HepG2 (cell line): ENCODE data around the gene SHISA5. TPM values are rescaled to one million over a fixed set of nuclear protein-coding genes. Genes with fewer than 3 reads are reported as not detected.

Experiments
- ATAD3A ChIP-seq: sonication (generic); formaldehyde crosslinking; IDR thresholded peaks from 2 replicates; pipeline ENCODE4 v1.4.0; 2020; ENCODE audit warnings: missing genetic modification reagents
- GABPA ChIP-seq, 2 experiments: IDR thresholded peaks; 2 replicates each; pipeline ENCODE4 v1.6.1; 2011 to 2016; ENCODE audit warnings: low read depth in 2 of 2, low read length in 1 of 2, missing biosample characterization in 1 of 2, missing genetic modification characterization in 1 of 2
- HOXA9 ChIP-seq: sonication (generic); formaldehyde crosslinking; IDR thresholded peaks from 2 replicates; pipeline ENCODE4 v1.8.1; 2022; ENCODE audit warnings: missing genetic modification reagents, mild to moderate bottlenecking, moderate library complexity, borderline replicate concordance
- MAFF ChIP-seq: IDR thresholded peaks from 2 replicates; pipeline ENCODE4 v1.6.1; 2011; ENCODE audit warnings: low read depth, low read length, improper control_type of control experiment
- NR1H2 ChIP-seq: sonication (generic); formaldehyde crosslinking; IDR thresholded peaks from 2 replicates; pipeline ENCODE4 v1.8.1; 2022; ENCODE audit warnings: low read depth, missing genetic modification reagents, borderline replicate concordance
- RBFOX2 ChIP-seq: fragments of 200-400 bp; formaldehyde crosslinking; IDR thresholded peaks from 2 replicates; pipeline ENCODE4 v1.6.1; 2017; ENCODE audit warnings: low read depth, mild to moderate bottlenecking, low read length
- RBM39 ChIP-seq: fragments of 200-400 bp; formaldehyde crosslinking; IDR thresholded peaks from one replicate; pipeline ENCODE4 v1.6.1; 2018; ENCODE audit warnings: antibody characterized with exemption, mild to moderate bottlenecking, low read depth, low read length; ENCODE audit not compliant: poor library complexity, severe bottlenecking
- RFX1 ChIP-seq: fragments of 450-650 bp; IDR thresholded peaks from 2 replicates; pipeline ENCODE4 v1.6.1; 2017
- SMAD9 ChIP-seq: sonication (generic); formaldehyde crosslinking; IDR thresholded peaks from 2 replicates; pipeline ENCODE4 v1.5.1; 2020; ENCODE audit warnings: mild to moderate bottlenecking, missing genetic modification reagents
- SNAI1 ChIP-seq: sonication (generic); formaldehyde crosslinking; IDR thresholded peaks from 2 replicates; pipeline ENCODE4 v1.5.0; 2020; ENCODE audit warnings: mild to moderate bottlenecking, missing genetic modification reagents, borderline replicate concordance
- ZKSCAN8 ChIP-seq: IDR thresholded peaks from 2 replicates; pipeline ENCODE4 v1.6.1; 2016; ENCODE audit warnings: borderline replicate concordance, missing genetic modification reagents, missing compliant biosample characterization
- ZNF10 ChIP-seq: sonication (generic); formaldehyde crosslinking; IDR thresholded peaks from 2 replicates; pipeline ENCODE4 v1.4.0; 2020; ENCODE audit warnings: mild to moderate bottlenecking, low read depth, missing genetic modification reagents, borderline replicate concordance
- ZNF577 ChIP-seq: sonication (generic); formaldehyde crosslinking; IDR thresholded peaks from 2 replicates; pipeline ENCODE4 v1.4.0; 2020; ENCODE audit warnings: mild to moderate bottlenecking, low read depth, missing genetic modification reagents, borderline replicate concordance
- ZNF619 ChIP-seq: sonication (generic); formaldehyde crosslinking; IDR thresholded peaks from 2 replicates; pipeline ENCODE4 v1.4.0; 2020; ENCODE audit warnings: mild to moderate bottlenecking, missing genetic modification reagents
- ZNF709 ChIP-seq: sonication (generic); formaldehyde crosslinking; IDR thresholded peaks from 2 replicates; pipeline ENCODE4 v1.5.0; 2020; ENCODE audit warnings: mild to moderate bottlenecking, missing genetic modification reagents
- ZNF883 ChIP-seq: sonication (generic); formaldehyde crosslinking; IDR thresholded peaks from 2 replicates; pipeline ENCODE4 v1.5.1; 2020; ENCODE audit warnings: mild to moderate bottlenecking, missing genetic modification reagents; ENCODE audit errors: not compliant biosample characterization
- ZSCAN9 ChIP-seq: IDR thresholded peaks from 2 replicates; pipeline ENCODE4 v1.6.1; 2016; ENCODE audit warnings: borderline replicate concordance
- polyA plus RNA-seq, 8 experiments: library from polyadenylated mRNA; depleted of rRNA in 3 of 8; stranded (reverse) in 7 of 8; unstranded in 1 of 8; fragments of >200 nt; fragmentation: Illumina TruSeq in 4 of 8; extraction: Trizol in 4 of 8; gene quantifications; 2 replicates each; pipeline versions ENCODE4 v1.2.1 to v1.2.3, GENCODE V29; 2011 to 2016; ENCODE audit warnings: low read depth in 4 of 8, missing spikeins in 1 of 8, mixed read lengths in 1 of 8; ENCODE audit not compliant: insufficient read depth in 1 of 8
- total RNA-seq, 5 experiments: library from RNA; depleted of rRNA; stranded (reverse); fragments of >200 nt; fragmentation: Illumina TruSeq; extraction: Trizol; gene quantifications; 2 replicates each; pipeline ENCODE4 v1.2.3, GENCODE V29; 2016; ENCODE audit warnings: low read depth in 1 of 5
- TF ChIP-seq, protein P1 (sequence below): sonication (generic); formaldehyde crosslinking; IDR thresholded peaks from 2 replicates; pipeline ENCODE4 v1.5.0; 2020; ENCODE audit warnings: missing genetic modification reagents
- TF ChIP-seq, protein P2 (sequence below): IDR thresholded peaks from 2 replicates; pipeline ENCODE4 v1.6.1; 2016; ENCODE audit warnings: mild to moderate bottlenecking, missing biosample characterization, missing genetic modification reagents
- TF ChIP-seq, protein P3 (sequence below): sonication (generic); formaldehyde crosslinking; conservative IDR thresholded peaks from 2 replicates; pipeline ENCODE4 v1.4.0; 2020; ENCODE audit warnings: mild to moderate bottlenecking, missing genetic modification reagents, moderate library complexity
- TF ChIP-seq, protein P4 (sequence below): IDR thresholded peaks from 2 replicates; pipeline ENCODE4 v1.6.1; 2016; ENCODE audit warnings: missing genetic modification reagents, missing compliant biosample characterization
- TF ChIP-seq, protein P5 (sequence below): sonication (generic); formaldehyde crosslinking; IDR thresholded peaks from 2 replicates; pipeline ENCODE4 v1.4.0; 2020; ENCODE audit warnings: missing genetic modification reagents

The SHISA5 gene
- total and polyA plus RNA-seq, 2 of the 13 experiments (the other 11 are each of a cell fraction or from before 2014, with no cell fraction given), result 75.8 to 91.4 TPM

DNA sequence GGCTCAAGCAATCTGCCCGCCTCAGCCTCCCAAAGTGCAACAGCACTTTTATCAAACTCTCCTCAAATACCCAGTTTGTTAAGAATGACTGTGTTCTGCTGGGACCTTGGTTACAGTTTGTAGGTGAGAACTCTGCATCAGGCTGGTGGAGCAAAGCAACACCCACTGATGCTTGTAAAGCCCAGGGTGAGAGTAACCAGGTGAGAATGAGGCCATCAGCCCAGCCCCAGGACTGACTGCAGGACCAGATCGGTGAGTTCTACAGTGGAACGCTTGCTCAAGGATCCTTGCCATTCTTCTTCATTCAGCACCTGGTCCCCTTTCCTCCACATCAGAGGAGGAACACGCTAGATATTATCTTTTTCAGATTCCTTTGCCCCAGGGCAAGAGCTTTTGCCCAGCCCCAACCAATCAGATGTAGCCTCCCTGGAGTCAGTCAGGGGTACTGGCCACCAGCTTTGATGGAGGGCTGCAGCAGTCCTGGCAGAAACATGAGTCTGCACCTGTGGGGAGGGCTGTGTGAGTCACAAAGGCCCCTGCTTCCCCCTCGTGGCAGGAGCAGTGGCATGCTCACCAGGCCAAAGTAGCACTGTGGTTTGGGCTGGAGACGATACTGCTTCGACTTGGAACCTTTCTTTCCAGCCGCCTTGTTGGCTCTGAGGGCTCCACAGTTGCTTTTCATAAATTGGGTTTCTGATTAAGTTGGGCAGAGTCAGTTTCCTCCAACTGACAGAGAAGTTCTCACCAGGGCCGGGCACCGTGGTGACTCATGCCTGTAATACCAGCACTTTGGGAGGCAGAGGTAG lies 3.5 kb upstream of the SHISA5 start (continued):
- TF ChIP-seq, protein P1, sequence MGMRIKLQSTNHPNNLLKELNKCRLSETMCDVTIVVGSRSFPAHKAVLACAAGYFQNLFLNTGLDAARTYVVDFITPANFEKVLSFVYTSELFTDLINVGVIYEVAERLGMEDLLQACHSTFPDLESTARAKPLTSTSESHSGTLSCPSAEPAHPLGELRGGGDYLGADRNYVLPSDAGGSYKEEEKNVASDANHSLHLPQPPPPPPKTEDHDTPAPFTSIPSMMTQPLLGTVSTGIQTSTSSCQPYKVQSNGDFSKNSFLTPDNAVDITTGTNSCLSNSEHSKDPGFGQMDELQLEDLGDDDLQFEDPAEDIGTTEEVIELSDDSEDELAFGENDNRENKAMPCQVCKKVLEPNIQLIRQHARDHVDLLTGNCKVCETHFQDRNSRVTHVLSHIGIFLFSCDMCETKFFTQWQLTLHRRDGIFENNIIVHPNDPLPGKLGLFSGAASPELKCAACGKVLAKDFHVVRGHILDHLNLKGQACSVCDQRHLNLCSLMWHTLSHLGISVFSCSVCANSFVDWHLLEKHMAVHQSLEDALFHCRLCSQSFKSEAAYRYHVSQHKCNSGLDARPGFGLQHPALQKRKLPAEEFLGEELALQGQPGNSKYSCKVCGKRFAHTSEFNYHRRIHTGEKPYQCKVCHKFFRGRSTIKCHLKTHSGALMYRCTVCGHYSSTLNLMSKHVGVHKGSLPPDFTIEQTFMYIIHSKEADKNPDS (CRISPR knock-in tag), result no peak
- no peak for TF ChIP-seq RBM39
- no peak for TF ChIP-seq ZKSCAN8
- TF ChIP-seq SMAD9 (CRISPR knock-in tag), result no peak
- TF ChIP-seq, protein P2, sequence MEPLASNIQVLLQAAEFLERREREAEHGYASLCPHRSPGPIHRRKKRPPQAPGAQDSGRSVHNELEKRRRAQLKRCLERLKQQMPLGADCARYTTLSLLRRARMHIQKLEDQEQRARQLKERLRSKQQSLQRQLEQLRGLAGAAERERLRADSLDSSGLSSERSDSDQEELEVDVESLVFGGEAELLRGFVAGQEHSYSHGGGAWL (CRISPR knock-in tag), result peak; percentile 59; the same call in 1 of the 2 replicates
- TF ChIP-seq, protein P3, sequence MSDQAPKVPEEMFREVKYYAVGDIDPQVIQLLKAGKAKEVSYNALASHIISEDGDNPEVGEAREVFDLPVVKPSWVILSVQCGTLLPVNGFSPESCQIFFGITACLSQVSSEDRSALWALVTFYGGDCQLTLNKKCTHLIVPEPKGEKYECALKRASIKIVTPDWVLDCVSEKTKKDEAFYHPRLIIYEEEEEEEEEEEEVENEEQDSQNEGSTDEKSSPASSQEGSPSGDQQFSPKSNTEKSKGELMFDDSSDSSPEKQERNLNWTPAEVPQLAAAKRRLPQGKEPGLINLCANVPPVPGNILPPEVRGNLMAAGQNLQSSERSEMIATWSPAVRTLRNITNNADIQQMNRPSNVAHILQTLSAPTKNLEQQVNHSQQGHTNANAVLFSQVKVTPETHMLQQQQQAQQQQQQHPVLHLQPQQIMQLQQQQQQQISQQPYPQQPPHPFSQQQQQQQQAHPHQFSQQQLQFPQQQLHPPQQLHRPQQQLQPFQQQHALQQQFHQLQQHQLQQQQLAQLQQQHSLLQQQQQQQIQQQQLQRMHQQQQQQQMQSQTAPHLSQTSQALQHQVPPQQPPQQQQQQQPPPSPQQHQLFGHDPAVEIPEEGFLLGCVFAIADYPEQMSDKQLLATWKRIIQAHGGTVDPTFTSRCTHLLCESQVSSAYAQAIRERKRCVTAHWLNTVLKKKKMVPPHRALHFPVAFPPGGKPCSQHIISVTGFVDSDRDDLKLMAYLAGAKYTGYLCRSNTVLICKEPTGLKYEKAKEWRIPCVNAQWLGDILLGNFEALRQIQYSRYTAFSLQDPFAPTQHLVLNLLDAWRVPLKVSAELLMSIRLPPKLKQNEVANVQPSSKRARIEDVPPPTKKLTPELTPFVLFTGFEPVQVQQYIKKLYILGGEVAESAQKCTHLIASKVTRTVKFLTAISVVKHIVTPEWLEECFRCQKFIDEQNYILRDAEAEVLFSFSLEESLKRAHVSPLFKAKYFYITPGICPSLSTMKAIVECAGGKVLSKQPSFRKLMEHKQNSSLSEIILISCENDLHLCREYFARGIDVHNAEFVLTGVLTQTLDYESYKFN (CRISPR knock-in tag), result no peak
- no peak for TF ChIP-seq GABPA (IDR thresholded peaks at IDR 0.05; ENCODE audit: low read depth, low read length)
- peak; percentile 20; the same call in 1 of the 2 replicates for TF ChIP-seq GABPA (CRISPR knock-in tag; IDR thresholded peaks at IDR 0.05; ENCODE audit: low read depth)
- TF ChIP-seq MAFF, result 0 out of 2 replicates have a peak, but pooled peaks have one; percentile 6
- TF ChIP-seq ZSCAN9 (CRISPR knock-in tag), result peak; percentile 31; the same call in 1 of the 2 replicates
- TF ChIP-seq, protein P4, sequence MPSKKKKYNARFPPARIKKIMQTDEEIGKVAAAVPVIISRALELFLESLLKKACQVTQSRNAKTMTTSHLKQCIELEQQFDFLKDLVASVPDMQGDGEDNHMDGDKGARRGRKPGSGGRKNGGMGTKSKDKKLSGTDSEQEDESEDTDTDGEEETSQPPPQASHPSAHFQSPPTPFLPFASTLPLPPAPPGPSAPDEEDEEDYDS (CRISPR knock-in tag), result 0 out of 2 replicates have a peak, but pooled peaks have one; percentile 41
- TF ChIP-seq RFX1, result no peak
- TF ChIP-seq ATAD3A (CRISPR knock-in tag), result no peak
- TF ChIP-seq ZNF883 (CRISPR knock-in tag), result no peak
- TF ChIP-seq HOXA9 (CRISPR knock-in tag), result no peak
- no peak for TF ChIP-seq ZNF709 (CRISPR knock-in tag)
- no peak for TF ChIP-seq ZNF577
- no peak for TF ChIP-seq ZNF619 (CRISPR knock-in tag)
- TF ChIP-seq SNAI1 (CRISPR knock-in tag), result no peak
- TF ChIP-seq, protein P5, sequence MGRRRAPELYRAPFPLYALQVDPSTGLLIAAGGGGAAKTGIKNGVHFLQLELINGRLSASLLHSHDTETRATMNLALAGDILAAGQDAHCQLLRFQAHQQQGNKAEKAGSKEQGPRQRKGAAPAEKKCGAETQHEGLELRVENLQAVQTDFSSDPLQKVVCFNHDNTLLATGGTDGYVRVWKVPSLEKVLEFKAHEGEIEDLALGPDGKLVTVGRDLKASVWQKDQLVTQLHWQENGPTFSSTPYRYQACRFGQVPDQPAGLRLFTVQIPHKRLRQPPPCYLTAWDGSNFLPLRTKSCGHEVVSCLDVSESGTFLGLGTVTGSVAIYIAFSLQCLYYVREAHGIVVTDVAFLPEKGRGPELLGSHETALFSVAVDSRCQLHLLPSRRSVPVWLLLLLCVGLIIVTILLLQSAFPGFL, result no peak
- TF ChIP-seq NR1H2 (CRISPR knock-in tag), result no peak
- no peak for TF ChIP-seq RBFOX2
- TF ChIP-seq ZNF10 (CRISPR knock-in tag), result no peak
